H1 (cell line): ENCODE measurements around the gene TPRG1L. TPM values are rescaled to one million over a fixed set of nuclear protein-coding genes. Genes with fewer than 3 reads are reported as not detected.

Experiments used
- CTCF ChIA-PET: fragments of 300-600 bp; sonication (Branson Sonifier 250); formaldehyde crosslinking; loops from one replicate; lab custom pipeline; 2021; ENCODE audit not compliant: partially characterized antibody; lab: Charles Lee
- POLR2A ChIA-PET: fragments of 300-600 bp; sonication (Branson Sonifier 250); formaldehyde crosslinking; loops from one replicate; lab custom pipeline; 2021; ENCODE audit warnings: inconsistent platforms; ENCODE audit not compliant: partially characterized antibody; lab: Charles Lee
- DNase-seq, 2 experiments: peaks; one replicate each; pipeline versions ENCODE4 v3.0.0 to v3.0.0-alpha.2; 2010 to 2022; ENCODE audit warnings: low spot score in 2 of 2, low read depth in 1 of 2, mixed read lengths in 1 of 2
- FAIRE-seq: peaks from 2 replicates; lab custom pipeline; 2011; peaks lifted over from hg19 to GRCh38; lab: Jason Lieb, UNC
- H2AFZ ChIP-seq: 2 replicates; pipeline ENCODE4 v1.8.1; 2012; ENCODE audit warnings: low read length, inconsistent platforms
- H2AK5ac ChIP-seq: 2 replicates; pipeline ENCODE4 v1.6.1; 2013; ENCODE audit warnings: low read depth, low read length
- H2BK120ac ChIP-seq: replicated peaks from 2 replicates; pipeline ENCODE3; 2013; ENCODE audit warnings: low read depth, low read length, inconsistent platforms
- H2BK12ac ChIP-seq: 2 replicates; pipeline ENCODE4 v1.6.1; 2013; ENCODE audit warnings: low read depth, low read length
- H2BK15ac ChIP-seq: 2 replicates; pipeline ENCODE4 v1.6.1; 2013; ENCODE audit warnings: low read length
- H2BK20ac ChIP-seq: 2 replicates; pipeline ENCODE4 v1.6.1; 2013; ENCODE audit warnings: low read length
- H2BK5ac ChIP-seq: 2 replicates; pipeline ENCODE4 v1.6.1; 2013; ENCODE audit warnings: low read depth, low read length
- H3K14ac ChIP-seq: 2 replicates; pipeline ENCODE4 v1.6.1; 2013; ENCODE audit warnings: inconsistent platforms; ENCODE audit not compliant: insufficient read length
- H3K18ac ChIP-seq: 2 replicates; pipeline ENCODE4 v1.6.1; 2013; ENCODE audit warnings: low read length; ENCODE audit errors: extremely low read depth
- H3K23ac ChIP-seq: 2 replicates; pipeline ENCODE4 v1.6.1; 2013; ENCODE audit warnings: inconsistent platforms; ENCODE audit not compliant: insufficient read length
- H3K23me2 ChIP-seq: 2 replicates; pipeline ENCODE4 v1.6.1; 2013; ENCODE audit warnings: low read depth, low read length
- H3K27ac ChIP-seq: 2 replicates; pipeline ENCODE4 v1.6.1; 2011; ENCODE audit warnings: low read depth, low read length, inconsistent platforms
- H3K27me3 ChIP-seq, 4 experiments: replicated peaks in 1 of 4; 1 replicate in 1 of 4; 2 replicates in 3 of 4; pipeline versions ENCODE4 v1.6.1 to v1.8.1; 2011 to 2013; ENCODE audit warnings: low read length in 3 of 4, mild to moderate bottlenecking in 3 of 4, inconsistent platforms in 2 of 4, mixed read lengths in 2 of 4, moderate library complexity in 1 of 4; ENCODE audit not compliant: control insufficient read depth in 3 of 4, insufficient read depth in 3 of 4; ENCODE audit errors: extremely low read depth in 1 of 4
- H3K36me3 ChIP-seq, 4 experiments: 2 replicates each; pipeline versions ENCODE4 v1.6.1 to v1.8.1; 2011 to 2013; ENCODE audit warnings: mild to moderate bottlenecking in 4 of 4, low read length in 3 of 4, moderate library complexity in 2 of 4, control low read depth in 1 of 4, inconsistent platforms in 1 of 4; ENCODE audit not compliant: insufficient read depth in 4 of 4, control insufficient read depth in 2 of 4
- H3K4ac ChIP-seq: replicated peaks from 2 replicates; pipeline ENCODE3; 2013; ENCODE audit warnings: low read length, low read depth, mixed read lengths, inconsistent platforms; ENCODE audit not compliant: insufficient read length
- H3K4me1 ChIP-seq, 4 experiments: replicated peaks in 1 of 4; 1 replicate in 1 of 4; 2 replicates in 3 of 4; pipeline versions ENCODE4 v1.6.1 to v1.8.1; 2011 to 2013; ENCODE audit warnings: low read length in 3 of 4, inconsistent platforms in 2 of 4, mixed read lengths in 1 of 4; ENCODE audit not compliant: insufficient read depth in 4 of 4, control insufficient read depth in 3 of 4
- H3K4me2 ChIP-seq, 2 experiments: 2 replicates each; pipeline versions ENCODE4 v1.6.1 to v1.8.1; 2011 to 2013; ENCODE audit warnings: low read depth in 2 of 2, low read length in 2 of 2, control low read depth in 1 of 2, inconsistent platforms in 1 of 2, mild to moderate bottlenecking in 1 of 2; ENCODE audit not compliant: insufficient read depth in 1 of 2
- H3K4me3 ChIP-seq, 4 experiments: fragments of 200-600, 300-600 bp in 1 of 4; sonication (generic), shearing (Covaris generic), sonication (Bioruptor Twin) in 1 of 4; 2 replicates each; pipeline versions ENCODE4 v1.5.1 to v1.8.1; 2011 to 2016; ENCODE audit warnings: low read length in 4 of 4, low read depth in 3 of 4, control low read depth in 2 of 4, inconsistent platforms in 2 of 4, mild to moderate bottlenecking in 2 of 4, mixed read lengths in 1 of 4, moderate library complexity in 1 of 4; ENCODE audit not compliant: insufficient read depth in 2 of 4; ENCODE audit errors: extremely low read depth in 1 of 4
- H3K56ac ChIP-seq: replicated peaks from 2 replicates; pipeline ENCODE3; 2013; ENCODE audit warnings: low read depth, mild to moderate bottlenecking, mixed read lengths, low read length, inconsistent platforms; ENCODE audit not compliant: insufficient read length
- H3K79me1 ChIP-seq: 2 replicates; pipeline ENCODE4 v1.6.1; 2013; ENCODE audit warnings: low read depth, low read length, control low read depth
- H3K79me2 ChIP-seq, 2 experiments: 2 replicates each; pipeline versions ENCODE4 v1.6.1 to v1.8.1; 2012 to 2013; ENCODE audit warnings: low read length in 2 of 2, mild to moderate bottlenecking in 2 of 2, inconsistent platforms in 1 of 2; ENCODE audit not compliant: insufficient read depth in 2 of 2, control insufficient read depth in 1 of 2
- H3K9ac ChIP-seq, 4 experiments: replicated peaks in 1 of 4; 1 replicate in 1 of 4; 2 replicates in 3 of 4; pipeline versions ENCODE4 v1.6.1 to v1.8.1; 2011 to 2013; ENCODE audit warnings: low read depth in 3 of 4, low read length in 3 of 4, control low read depth in 2 of 4, mild to moderate bottlenecking in 2 of 4, moderate library complexity in 2 of 4, inconsistent platforms in 1 of 4; ENCODE audit errors: extremely low read depth in 1 of 4
- H3K9me3 ChIP-seq, 2 experiments: 2 replicates each; pipeline versions ENCODE4 v1.6.1 to v1.8.1; 2012 to 2013; ENCODE audit warnings: mild to moderate bottlenecking in 2 of 2, moderate library complexity in 2 of 2, control low read depth in 1 of 2, inconsistent platforms in 1 of 2, low read depth in 1 of 2, low read length in 1 of 2, mixed read lengths in 1 of 2; ENCODE audit not compliant: insufficient read depth in 2 of 2
- H4K20me1 ChIP-seq, 2 experiments: replicated peaks in 1 of 2; 2 replicates each; pipeline versions ENCODE3 to v1.8.1; 2011 to 2013; ENCODE audit warnings: inconsistent platforms in 2 of 2, low read length in 2 of 2, mild to moderate bottlenecking in 1 of 2; ENCODE audit not compliant: insufficient read depth in 2 of 2, control insufficient read depth in 1 of 2
- H4K5ac ChIP-seq: 2 replicates; pipeline ENCODE4 v1.6.1; 2013; ENCODE audit warnings: low read length, low read depth, mixed read lengths, inconsistent platforms; ENCODE audit not compliant: insufficient read length
- H4K8ac ChIP-seq: 2 replicates; pipeline ENCODE4 v1.8.0; 2013; ENCODE audit warnings: mild to moderate bottlenecking, moderate library complexity, low read length, inconsistent platforms; ENCODE audit not compliant: insufficient read depth; ENCODE audit errors: extremely low read depth
- H4K91ac ChIP-seq: replicated peaks from 2 replicates; pipeline ENCODE3; 2013; ENCODE audit warnings: low read length, mixed read lengths, inconsistent platforms; ENCODE audit not compliant: insufficient read length
- BCL11A ChIP-seq, 2 experiments: IDR thresholded peaks; one replicate each; pipeline ENCODE4 v1.6.1; 2011; ENCODE audit warnings: low read depth in 2 of 2, low read length in 2 of 2, mild to moderate bottlenecking in 2 of 2
- WGBS, 2 experiments: shearing (Covaris generic) in 1 of 2; methylation state at CpG; one replicate each; pipeline versions ENCODE4 v1.1.6 to v1.1.7; 2013 to 2015; ENCODE audit warnings: low lambda C conversion rate in 2 of 2, mixed read lengths in 2 of 2, inconsistent platforms in 1 of 2, low coverage in 1 of 2, missing lambda C conversion rate in 1 of 2; ENCODE audit not compliant: insufficient replicate concordance in 2 of 2, insufficient coverage in 1 of 2, insufficient read length in 1 of 2; ENCODE audit errors: extremely low coverage in 1 of 2, missing lambda C conversion rate in 1 of 2; 5-methylcytosine and 5-hydroxymethylcytosine counted together
- polyA plus RNA-seq, 7 experiments: library from polyadenylated mRNA; depleted of rRNA in 3 of 7; stranded (reverse) in 5 of 7; unstranded in 2 of 7; fragments of >200 nt in 5 of 7; fragments of 200-250 nt in 2 of 7; gene quantifications; 1 replicate in 5 of 7; 2 replicates in 1 of 7; 4 replicates in 1 of 7; pipeline versions ENCODE4 v1.2.1 to v1.2.3, GENCODE V29; 2011 to 2013; ENCODE audit warnings: missing spikeins in 2 of 7, mixed read lengths in 2 of 7
- total RNA-seq: library from RNA; stranded (reverse); fragmentation: NEBNext Ultra II Directional; extraction: Animal tissue kit (Norgen Biotek cat#: 25700); gene quantifications from 2 replicates; pipeline ENCODE4 v1.2.1, GENCODE V29; 2021
- TF ChIP-seq, protein P1 (sequence below): IDR thresholded peaks from 2 replicates; pipeline ENCODE4 v1.6.1; 2012; ENCODE audit warnings: inconsistent platforms

Gene TPRG1L
- total and polyA plus RNA-seq, 2 of the 8 experiments (the other 6 are each of a cell fraction or from before 2014, with no cell fraction given): 21.7 to 22.3 TPM

DNA sequence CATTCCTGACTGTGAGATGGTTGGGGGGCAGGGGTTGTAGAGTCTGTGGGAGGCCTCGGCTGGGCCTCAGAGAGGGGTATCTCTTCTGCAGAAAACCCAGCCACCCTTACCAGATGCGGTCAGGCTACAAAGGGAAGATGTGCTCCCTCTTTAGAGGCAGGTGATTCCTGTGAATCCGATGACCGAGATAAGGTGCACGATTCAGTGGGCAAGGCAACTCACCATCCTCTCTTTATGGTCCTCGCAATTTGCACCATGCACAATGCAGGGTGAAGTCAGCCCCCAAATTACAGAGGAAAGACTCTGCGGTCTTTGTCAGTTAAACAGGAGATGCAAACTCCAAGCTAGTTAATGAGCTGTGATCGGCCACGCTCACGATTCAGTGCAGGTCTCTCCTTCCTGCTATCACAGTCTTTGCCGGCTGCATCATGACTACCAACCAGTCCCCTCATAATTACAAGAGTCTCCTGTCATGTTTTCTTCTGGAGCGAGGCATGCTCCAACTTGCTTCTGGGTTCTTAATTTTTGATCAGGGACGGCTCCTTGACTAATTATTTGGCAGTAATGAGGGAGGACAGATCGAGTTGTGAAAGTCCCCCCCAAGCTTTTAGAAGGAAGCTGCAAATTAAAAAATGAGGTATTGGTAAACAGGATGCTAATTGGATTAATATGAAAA is 40.0 kb downstream of the TPRG1L start:
- ChIA-PET POLR2A (no interaction called here), CTCF (interaction anchor here (0.7 to 1.5 kb wide), 9 partner anchors 9 to 94 kb away, joined by 3 to 7 read pairs (median 5); no protein-coding TSS in a partner anchor)
- no peak overlapping the region for H3K9ac ChIP-seq
- peaks cover 0 to 9% (median 6%) of the 10 kb centered on the region in 4 experiments; a peak in 5 of 7 replicates for H3K4me1 ChIP-seq
- no peak overlapping the region for H3K27ac ChIP-seq
- H3K23me2 ChIP-seq: no peaks in the 10 kb centered on the region
- H3K23ac ChIP-seq: no peak overlapping the region
- no peaks in the 10 kb centered on the region for H3K36me3 ChIP-seq
- H3K79me2 ChIP-seq: no peaks in the 10 kb centered on the region
- no peak overlapping the region for H2AK5ac ChIP-seq
- H4K5ac ChIP-seq: no peak overlapping the region
- no peak overlapping the region for H3K14ac ChIP-seq
- no peaks in the 10 kb centered on the region for H4K20me1 ChIP-seq
- no peaks in the 10 kb centered on the region for H3K79me1 ChIP-seq
- no peak overlapping the region for H2AFZ ChIP-seq
- no peak overlapping the region for H3K4ac ChIP-seq
- H3K56ac ChIP-seq: no peak overlapping the region
- no peak overlapping the region for H4K91ac ChIP-seq
- no peak overlapping the region for H3K4me3 ChIP-seq
- H3K9me3 ChIP-seq: no peaks in the 10 kb centered on the region
- no peak overlapping the region for H2BK12ac ChIP-seq
- WGBS, 2 experiments: 90% methylated on average over 14 of the region's 14 CpGs; no CpG with 5 or more reads in 1 of the 2 experiments
- DNase-seq: no peak
- H4K8ac ChIP-seq: no peak overlapping the region; the same call in 1 of the 2 replicates
- H2BK15ac ChIP-seq: no peak overlapping the region
- FAIRE-seq: no peak
- H2BK20ac ChIP-seq: no peak overlapping the region
- no peak overlapping the region for H2BK120ac ChIP-seq
- H3K4me2 ChIP-seq: no peak overlapping the region
- no peak overlapping the region for H2BK5ac ChIP-seq
- H3K27me3 ChIP-seq: peaks cover 0 to 7% (median 2%) of the 10 kb centered on the region in 4 experiments; a peak in 4 of 7 replicates
- no peak overlapping the region for H3K18ac ChIP-seq
- no peak for TF ChIP-seq BCL11A (IDR thresholded peaks at IDR 0.05; ENCODE audit: low read depth in 2 of 2, low read length in 2 of 2)
- TF ChIP-seq, protein P1, sequence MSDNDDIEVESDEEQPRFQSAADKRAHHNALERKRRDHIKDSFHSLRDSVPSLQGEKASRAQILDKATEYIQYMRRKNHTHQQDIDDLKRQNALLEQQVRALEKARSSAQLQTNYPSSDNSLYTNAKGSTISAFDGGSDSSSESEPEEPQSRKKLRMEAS: no peak
